NCI-H460 (cell line): ENCODE data around the gene STARD4. TPM values are rescaled to one million over a fixed set of nuclear protein-coding genes. Genes with fewer than 3 reads are reported as not detected.
A peak's percentile ranks its signal among the peaks of the same experiment; 100 is the strongest.

Experiments
- DNase-seq: peaks from one replicate; pipeline ENCODE4 v3.0.0-alpha.2; 2016; ENCODE audit warnings: low read depth; ENCODE audit errors: extremely low read depth
- total RNA-seq: library from RNA; depleted of rRNA; stranded (reverse); fragments of >200 nt; shearing (Covaris generic); gene quantifications from 2 replicates; pipeline ENCODE4 v1.2.3, GENCODE V29; 2014

Gene STARD4
- total RNA-seq, 1 experiment from 2014 or later, result 142 TPM

DNA sequence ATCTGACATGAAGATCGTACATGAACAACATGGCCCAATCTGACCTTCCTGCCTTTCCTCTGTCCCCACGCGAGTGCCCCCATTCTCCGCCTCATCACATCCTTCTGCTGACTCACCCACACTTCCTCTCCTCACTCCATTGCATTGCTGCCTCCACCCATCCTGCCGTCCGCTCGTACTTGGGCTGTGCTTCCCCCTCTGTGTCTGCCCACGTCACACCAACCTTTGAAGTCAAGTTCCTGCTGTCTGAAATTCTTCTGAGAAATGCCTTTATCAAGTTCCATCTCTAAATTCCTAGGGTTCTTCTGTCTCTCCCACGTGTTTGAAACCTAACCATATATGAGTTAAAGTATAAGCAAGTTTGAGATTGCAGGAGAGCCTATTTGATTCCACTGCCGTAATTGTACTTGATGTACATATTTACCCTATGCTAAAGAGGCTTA lies 18.0 kb upstream of the STARD4 start:
- peak; percentile 95 for DNase-seq

GRCh38 chr5:111528056-111528455 lies 15.7 kb upstream of the STARD4 start:
- no peak for DNase-seq

- no peak for DNase-seq
Measured at GRCh38 chr5:111520908-111521307, 8.6 kb upstream of the STARD4 start.

DNA sequence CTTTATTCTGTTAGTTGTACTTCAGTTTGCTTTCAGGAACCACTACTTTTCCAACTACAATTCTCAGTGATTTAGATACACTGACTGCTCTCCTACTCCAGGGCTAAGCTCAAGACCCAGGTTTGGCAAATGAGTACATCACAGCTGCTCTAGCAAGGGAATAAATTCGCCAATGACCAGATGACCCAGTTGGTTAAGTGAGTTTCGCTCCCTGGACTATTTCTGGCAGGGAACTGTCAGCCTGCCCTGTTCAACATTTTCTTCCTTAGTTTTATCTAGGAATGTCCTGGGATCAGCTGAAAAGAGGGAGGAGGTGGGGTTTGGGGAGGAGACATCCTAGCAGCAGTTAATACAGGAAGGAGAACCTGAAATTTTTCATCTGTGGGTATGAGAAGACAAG lies 6.4 kb upstream of the STARD4 start:
- no peak for DNase-seq

- no peak for DNase-seq
Measured at GRCh38 chr5:111517853-111518501, 5.6 kb upstream of the STARD4 start.

DNA sequence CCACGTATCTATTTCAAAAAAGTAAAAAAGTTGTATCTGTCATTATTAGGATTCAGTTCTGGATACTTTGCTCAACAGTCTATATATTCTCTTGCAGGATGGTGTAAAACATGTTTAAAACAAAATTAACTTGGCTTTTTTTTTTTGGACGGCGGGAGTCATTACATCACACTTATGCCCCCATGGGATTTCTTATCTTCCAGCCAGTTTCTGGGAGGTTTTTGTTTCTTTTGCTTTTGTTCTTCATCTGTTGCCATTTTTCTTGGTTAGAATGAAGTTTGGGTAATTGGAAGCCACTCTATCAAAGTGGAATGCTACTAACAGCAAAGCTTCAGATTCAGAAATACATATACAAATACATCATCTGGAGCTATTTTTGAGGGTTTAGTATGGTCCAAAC lies 1.8 kb upstream of the STARD4 start:
- DNase-seq, result no peak

- DNase-seq, result no peak
Measured at GRCh38 chr5:111513131-111513520, 791 bp upstream of the STARD4 start.

DNA sequence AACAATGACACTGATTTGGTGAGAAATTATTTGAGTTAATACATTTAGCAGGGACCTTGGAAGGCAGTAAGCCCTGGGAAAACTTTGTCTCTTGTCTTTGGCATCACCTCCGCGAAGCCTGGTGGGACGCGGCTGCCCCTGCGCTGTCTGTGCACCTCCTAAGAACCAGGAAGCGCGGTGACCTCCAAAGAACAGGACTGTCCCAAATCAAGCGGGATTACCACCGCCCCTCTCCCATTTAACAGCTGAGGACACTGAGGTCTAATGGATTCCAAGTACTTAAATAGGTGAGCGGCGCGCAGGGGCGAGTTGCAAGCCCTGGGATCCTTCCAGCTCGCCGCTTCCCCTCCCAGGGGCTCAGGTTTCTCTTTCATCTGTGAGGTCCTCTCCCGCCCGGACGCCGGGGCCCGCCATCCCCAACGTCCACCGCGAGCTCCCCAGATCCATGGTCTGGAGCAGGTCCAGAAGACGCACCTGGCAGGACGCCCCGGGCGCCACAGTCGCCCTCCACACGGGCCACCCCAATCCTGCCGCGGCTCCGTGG lies 432 bp downstream of the STARD4 start:
- DNase-seq, result no peak

DNA sequence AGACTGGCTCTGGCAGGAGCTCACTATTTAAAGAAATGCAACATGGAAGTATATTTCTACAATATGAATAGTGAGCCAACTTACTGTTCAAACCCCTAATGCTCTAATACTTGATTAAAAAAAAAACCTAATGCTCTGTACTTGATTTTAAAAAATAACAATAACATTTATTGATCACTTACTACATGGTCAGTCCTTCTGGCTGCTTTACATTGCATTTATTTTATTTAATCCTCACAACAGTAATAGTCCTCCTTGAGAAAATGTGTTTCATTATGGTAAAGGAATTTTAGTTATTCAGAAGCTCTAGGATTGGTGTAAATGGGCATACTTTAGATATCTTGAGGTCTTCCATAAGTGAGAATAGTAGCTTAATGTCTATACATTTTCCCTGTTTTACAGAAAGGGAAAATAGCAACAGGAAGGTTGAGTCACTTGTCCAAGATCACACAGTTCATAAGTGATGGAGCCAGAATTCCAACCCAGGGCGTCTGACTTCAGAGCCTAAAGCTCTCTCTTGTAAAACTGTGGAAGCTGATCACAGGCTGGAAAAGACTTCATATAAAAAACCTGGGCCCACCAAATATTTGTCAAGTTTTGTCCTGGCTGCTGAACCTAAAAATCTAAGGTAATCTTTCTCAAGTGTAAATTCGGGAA lies 1.0 kb downstream of the STARD4 start:
- no peak for DNase-seq

GRCh38 chr5:111509119-111509518 lies 3.2 kb downstream of the STARD4 start:
- no peak for DNase-seq

DNA sequence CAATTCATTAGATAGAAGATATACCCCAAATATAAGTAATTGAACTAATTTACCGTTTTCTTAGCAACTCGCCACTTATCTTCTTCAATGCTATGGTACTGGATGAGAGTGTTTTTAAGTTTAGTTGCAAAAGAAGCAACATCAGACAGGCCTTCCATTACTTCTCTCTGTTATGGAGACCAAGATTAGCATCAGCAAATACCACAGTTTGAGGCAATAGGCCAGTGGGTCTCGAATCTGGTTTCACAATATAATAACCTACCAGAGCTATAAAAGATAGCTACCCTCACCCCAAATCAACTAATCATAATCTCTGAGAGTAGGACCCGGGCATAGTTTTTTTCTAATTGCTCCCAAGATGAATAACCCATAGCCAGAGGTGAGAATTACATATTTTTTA lies 5.1 kb downstream of the STARD4 start:
- DNase-seq, result no peak

DNA sequence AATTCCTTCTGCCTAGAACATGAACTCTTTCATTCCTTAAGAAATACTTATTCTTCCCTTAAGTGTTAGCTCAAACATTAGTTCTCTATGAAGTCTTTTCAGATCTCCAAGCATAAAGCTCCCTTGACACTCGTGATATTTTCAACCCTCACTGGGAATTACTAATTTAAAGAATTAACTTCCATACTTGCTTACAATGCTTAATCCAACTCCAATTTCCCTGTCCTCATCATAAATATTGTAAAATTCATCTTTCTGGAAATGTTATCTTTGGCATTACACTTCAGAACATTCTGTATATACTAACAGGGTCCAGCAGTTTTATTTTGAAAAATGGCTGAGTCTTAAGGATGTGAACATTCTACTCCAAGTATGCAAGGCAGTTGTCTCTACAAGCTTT lies 7.2 kb downstream of the STARD4 start:
- DNase-seq, result no peak

DNA sequence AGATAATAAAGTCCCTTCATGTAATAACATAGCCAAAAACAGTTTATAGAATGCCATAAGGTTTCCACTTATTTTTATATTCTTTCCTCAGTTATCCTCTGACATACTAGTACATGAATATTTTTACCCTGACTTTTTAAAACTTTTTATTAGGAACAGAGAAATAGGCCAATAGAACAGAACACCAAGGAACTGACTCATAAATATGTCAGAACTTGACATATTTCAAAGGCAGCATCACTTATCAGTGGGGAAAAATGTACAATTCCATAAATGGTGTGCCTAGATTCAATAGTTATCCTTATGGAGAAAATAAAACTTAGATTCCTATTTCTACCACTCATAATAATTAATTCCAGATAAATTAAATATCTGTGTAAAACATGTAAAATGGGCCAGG lies 9.4 kb downstream of the STARD4 start:
- DNase-seq, result no peak

DNA sequence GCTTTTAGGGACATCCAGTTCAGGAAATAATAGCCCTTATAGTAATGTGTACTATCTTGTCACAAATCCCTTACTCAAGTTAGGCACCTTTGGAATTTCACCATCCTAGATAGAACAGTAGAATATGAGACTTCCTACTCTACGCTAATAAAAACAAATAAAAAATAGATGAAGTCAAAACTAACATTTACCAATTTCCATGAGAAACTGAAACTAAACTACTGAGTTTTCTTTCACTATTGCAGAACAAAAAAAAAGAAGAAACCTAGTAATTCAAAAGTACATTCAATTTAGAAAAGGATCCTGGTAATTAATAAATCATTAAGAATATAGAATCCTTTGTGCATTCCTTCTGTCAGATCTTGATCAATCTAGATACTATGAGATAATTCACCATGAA lies 14.0 kb downstream of the STARD4 start:
- DNase-seq, result no peak

- no peak for DNase-seq
Measured at GRCh38 chr5:111495159-111495558, 17.2 kb downstream of the STARD4 start.

DNA sequence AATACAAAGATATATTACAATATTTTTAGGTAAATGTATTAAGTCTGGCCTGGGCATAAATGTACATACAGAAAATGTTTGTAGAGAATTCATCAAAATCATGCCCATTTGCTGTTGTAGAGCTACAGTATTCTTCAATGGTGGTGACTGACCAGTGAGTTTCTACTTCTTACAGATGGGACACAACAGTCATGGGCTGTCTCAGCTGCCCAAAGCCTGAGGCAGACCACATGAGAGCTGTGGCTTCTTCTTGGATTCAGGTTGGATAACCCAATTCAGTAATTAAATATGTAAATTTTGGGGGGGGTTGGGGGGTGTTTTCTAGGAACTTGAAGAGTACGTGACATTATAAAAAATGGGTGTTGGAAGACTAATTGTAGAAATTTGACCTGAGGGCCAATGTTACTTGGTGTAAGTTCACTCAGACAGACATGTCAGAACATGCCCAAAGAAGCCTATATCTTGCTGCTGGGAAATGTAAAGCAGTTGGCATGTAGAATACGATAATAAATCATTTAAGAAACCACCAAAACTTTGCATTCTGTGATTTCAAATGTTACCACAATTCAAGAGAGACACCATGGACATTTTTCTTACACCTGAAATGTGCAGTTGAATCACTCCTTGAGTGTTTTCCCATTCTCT lies 17.9 kb downstream of the STARD4 start:
- no peak for DNase-seq

DNA sequence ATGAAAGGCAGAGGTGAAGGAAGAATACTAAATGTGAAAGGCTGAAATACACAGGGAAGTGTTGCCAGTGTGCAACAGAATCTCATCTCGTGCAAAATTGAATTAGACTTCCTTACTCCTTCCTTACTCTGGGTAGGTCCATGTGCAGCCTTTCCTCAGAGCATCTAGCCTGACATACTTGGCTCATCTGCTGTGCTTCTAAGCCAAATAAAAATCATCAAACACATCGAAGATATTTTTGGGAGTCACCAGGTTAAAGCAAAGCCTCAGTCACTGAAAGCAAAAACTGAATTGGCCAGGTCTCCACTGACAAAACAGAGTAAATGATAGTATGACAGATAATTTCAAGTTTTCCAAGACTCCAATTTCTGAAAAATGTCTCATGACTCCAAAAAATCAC lies 19.3 kb downstream of the STARD4 start:
- no peak for DNase-seq

GRCh38 chr5:111488353-111488752 lies 24.0 kb downstream of the STARD4 start:
- no peak for DNase-seq

DNA sequence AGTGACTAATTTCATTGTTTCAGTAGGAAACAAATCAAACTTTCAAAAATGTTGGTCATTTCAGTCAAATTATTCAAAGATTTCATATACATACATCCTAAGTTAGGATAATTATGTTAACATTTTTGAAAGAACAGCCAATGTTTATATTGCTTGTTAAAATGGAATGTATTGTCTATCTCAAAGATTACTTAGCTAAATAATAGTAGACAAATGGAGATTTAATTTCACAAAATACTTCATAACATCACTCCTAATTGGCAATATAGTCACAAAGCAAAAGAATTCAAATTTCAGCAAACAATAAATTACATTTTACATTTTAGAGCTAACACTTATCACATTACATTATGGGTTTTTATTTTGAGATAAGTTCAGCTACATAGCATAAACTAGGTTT lies 25.4 kb downstream of the STARD4 start:
- DNase-seq, result no peak

GRCh38 chr5:111486055-111486454 lies 26.3 kb downstream of the STARD4 start:
- DNase-seq, result no peak

GRCh38 chr5:111480346-111480745 lies 32.0 kb downstream of the STARD4 start:
- no peak for DNase-seq

- DNase-seq, result no peak
Measured at GRCh38 chr5:111478898-111479297, 33.4 kb downstream of the STARD4 start.
